ENCODE results near the gene PPP1R12C. TPM values are rescaled to one million over a fixed set of nuclear protein-coding genes. Genes with fewer than 3 reads are reported as not detected.
A peak's percentile ranks its signal among the peaks of the same experiment; 100 is the strongest.

PPP1R12C gene
- total and polyA plus RNA-seq, 8 donors, result 37.1 to 266 (median 53.4) TPM

- ATAC-seq (peak in 3 of 4 donors; percentile 2 to 34 (median 14)), DNase-seq (peak in 4 of 6 donors; percentile 53 to 71 (median 56)), FAIRE-seq (no peak)
- peak overlapping the region in 3 of 4 donors; percentile 69 to 90 (median 87) for H3K4me3 ChIP-seq
- no peaks in the 10 kb centered on the region for H3K36me3 ChIP-seq
- no peak for TF ChIP-seq CTCF (IDR thresholded peaks at IDR 0.05)
- 28 to 30% methylated on average over 22 of the region's 22 CpGs for WGBS, 2 donors
- no peaks in the 10 kb centered on the region for H3K9me3 ChIP-seq
- H3K27me3 ChIP-seq, result no peaks in the 10 kb centered on the region
- intact Hi-C loops (cut with DNase I), result no loop called here
- H3K27ac ChIP-seq, result peak overlapping the region in 1 of 4 donors; percentile 29
- H3K4me1 ChIP-seq, result peaks cover 0 to 11% (median 5%) of the 10 kb centered on the region in 3 donors
These were observed 1.1 kb upstream of the PPP1R12C start for GRCh38 chr19:55118401-55118991.

- intact Hi-C loops (cut with DNase I), result no loop called here
- H3K4me3 ChIP-seq, result peak overlapping the region; percentile 69 to 90 (median 80)
- peak; percentile 91 to 95 (median 94) for ATAC-seq
- no peak for TF ChIP-seq CTCF (IDR thresholded peaks at IDR 0.05)
- DNase-seq, result peak; percentile 98 to 99 (median 99)
- 0 to 1% methylated on average over 43 to 44 of the region's 44 CpGs for WGBS, 2 donors
- no peaks in the 10 kb centered on the region for H3K9me3 ChIP-seq
- H3K36me3 ChIP-seq, result no peaks in the 10 kb centered on the region
- H3K27me3 ChIP-seq, result no peaks in the 10 kb centered on the region
- H3K27ac ChIP-seq, result peak overlapping the region in 3 of 4 donors; percentile 29 to 81 (median 48)
- peaks cover 0 to 11% (median 5%) of the 10 kb centered on the region in 3 donors for H3K4me1 ChIP-seq
- FAIRE-seq, result peak; percentile 41
These were observed 390 bp upstream of the PPP1R12C start for GRCh38 chr19:55117663-55118391.

- intact Hi-C loops (cut with DNase I), result no loop called here
- H3K27me3 ChIP-seq, result no peaks in the 10 kb centered on the region
- no peak for FAIRE-seq
- peak in 3 of 6 donors; percentile 44 to 50 (median 45) for DNase-seq
- peaks cover 0 to 11% (median 5%) of the 10 kb centered on the region in 3 donors for H3K4me1 ChIP-seq
- H3K9me3 ChIP-seq, result no peaks in the 10 kb centered on the region
- no peak for TF ChIP-seq CTCF (IDR thresholded peaks at IDR 0.05)
- H3K27ac ChIP-seq, result peak overlapping the region in 2 of 4 donors; percentile 42 to 50
- peak in 2 of 4 donors; percentile 8 to 34 for ATAC-seq
- H3K36me3 ChIP-seq, result no peaks in the 10 kb centered on the region
- peak overlapping the region; percentile 61 to 90 (median 80) for H3K4me3 ChIP-seq
- WGBS, 2 donors, result 2 to 3% methylated on average over 25 of the region's 25 CpGs
These were observed 1.1 kb downstream of the PPP1R12C start for GRCh38 chr19:55116232-55116858.

- ATAC-seq, result no peak
- Histone ChIP-seq H3K27ac (no peak overlapping the region), H3K4me1 (peaks cover 0 to 11% (median 5%) of the 10 kb centered on the region in 3 donors), H3K36me3 (no peaks in the 10 kb centered on the region), H3K4me3 (peak overlapping the region in 2 of 4 donors; percentile 87 to 90), H3K27me3 (no peaks in the 10 kb centered on the region), H3K9me3 (no peaks in the 10 kb centered on the region)
- no peak for DNase-seq
- FAIRE-seq, result no peak
- intact Hi-C loops (cut with DNase I), result no loop called here
- 56 to 66% methylated on average over 13 of the region's 13 CpGs for WGBS, 2 donors
- no peak for TF ChIP-seq CTCF (IDR thresholded peaks at IDR 0.05)
These were observed 1.9 kb downstream of the PPP1R12C start for GRCh38 chr19:55115446-55116065.
